Epithelial cell of alveolus of lung (primary cell): Measurements from ENCODE around the gene IL17RB. TPM values are rescaled to one million over a fixed set of nuclear protein-coding genes. Genes with fewer than 3 reads are reported as not detected.

ENCODE experiments used
- total RNA-seq: library from RNA; depleted of rRNA; stranded (reverse); fragments of >200 nt; gene quantifications from 2 replicates; pipeline ENCODE4 v1.2.1, GENCODE V29; 2015

Gene IL17RB, protein sequence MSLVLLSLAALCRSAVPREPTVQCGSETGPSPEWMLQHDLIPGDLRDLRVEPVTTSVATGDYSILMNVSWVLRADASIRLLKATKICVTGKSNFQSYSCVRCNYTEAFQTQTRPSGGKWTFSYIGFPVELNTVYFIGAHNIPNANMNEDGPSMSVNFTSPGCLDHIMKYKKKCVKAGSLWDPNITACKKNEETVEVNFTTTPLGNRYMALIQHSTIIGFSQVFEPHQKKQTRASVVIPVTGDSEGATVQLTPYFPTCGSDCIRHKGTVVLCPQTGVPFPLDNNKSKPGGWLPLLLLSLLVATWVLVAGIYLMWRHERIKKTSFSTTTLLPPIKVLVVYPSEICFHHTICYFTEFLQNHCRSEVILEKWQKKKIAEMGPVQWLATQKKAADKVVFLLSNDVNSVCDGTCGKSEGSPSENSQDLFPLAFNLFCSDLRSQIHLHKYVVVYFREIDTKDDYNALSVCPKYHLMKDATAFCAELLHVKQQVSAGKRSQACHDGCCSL
- 0.16 TPM in 1 of 2 replicates, not detected in the other for total RNA-seq

DNA sequence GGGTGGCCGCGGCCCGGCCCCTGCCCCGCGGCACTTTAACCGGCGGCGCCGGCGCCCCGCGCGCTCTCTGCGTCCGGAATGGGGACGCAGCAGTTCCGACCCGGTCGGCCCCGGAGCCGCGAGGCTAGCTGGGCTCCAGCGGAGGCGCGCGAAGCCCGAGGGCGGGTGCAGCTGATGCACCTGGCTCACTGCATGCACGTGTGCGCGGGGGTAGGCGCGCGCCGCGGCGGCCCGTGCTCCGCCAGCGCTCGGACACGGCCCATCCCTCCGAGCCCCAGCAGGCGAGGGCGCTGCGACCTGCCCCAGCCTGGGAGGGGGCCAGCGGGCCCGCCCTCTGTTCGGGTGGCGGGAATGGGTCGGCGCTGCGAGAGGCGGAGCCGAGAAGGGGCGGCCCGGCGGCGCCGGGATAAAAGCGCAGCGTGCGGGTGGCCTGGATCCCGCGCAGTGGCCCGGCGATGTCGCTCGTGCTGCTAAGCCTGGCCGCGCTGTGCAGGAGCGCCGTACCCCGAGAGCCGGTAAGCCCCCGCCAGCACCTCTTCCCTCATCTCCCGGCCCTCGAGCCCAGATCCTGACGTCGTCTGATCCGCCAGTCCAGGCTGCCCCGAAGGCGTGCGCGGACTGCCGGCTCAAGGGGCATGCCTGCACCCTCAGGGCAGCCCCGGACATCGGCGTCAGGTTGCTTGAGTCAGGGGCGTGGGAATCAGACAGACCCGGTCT lies at the start of gene IL17RB, which contains the start of gene CHDH:
Gene IL17RB (plus strand): TSS at position 435 of the 717 bp plus-strand sequence. CDS start 21 bp downstream, at position 456.
Gene CHDH (minus strand): TSS at position 286 of the 717 bp plus-strand sequence. CDS start 22,411 bp downstream, outside the sequence.

DNA sequence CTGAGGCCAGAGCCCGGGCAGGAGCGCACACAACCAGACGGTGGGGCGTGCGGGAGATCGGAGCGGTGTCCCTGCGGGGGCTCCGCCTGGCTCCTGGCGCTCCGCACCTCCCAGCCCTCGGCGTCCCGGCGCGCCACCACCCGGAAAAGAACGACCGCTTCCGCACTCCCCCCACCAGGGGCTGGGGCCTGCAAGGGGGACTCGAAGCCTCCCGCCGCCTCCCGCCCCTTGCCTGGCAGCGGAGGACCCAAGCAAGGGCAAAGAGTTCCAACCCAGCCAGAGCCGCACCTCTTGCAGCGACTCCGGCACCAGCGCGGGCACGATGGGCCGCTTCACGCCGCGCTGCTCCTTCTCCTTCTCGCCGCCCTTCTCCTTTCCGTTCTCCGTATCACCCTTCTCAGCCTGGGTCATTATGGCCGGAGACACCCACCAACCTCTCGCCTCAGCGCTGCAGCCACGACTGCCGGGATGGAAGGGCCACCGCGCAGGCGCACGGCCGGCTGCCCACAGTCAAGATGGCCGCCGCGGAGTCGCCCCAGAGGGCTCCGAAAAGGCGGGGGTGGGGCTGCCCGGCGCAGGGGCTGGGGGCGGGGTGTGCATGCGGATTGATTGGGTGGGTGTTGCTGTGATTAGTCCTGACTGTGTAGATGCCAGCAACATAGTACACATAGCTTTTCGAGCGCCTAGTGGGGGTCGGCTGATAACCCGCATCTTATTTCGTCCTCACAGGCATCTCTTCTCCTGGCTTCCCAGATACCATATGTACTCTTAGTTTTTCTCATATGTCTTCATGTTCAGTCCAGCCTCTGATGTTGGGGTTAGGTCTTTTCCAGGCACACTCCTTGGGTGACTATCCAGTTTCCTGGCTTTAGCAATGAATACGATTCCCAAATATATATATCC lies 35.6 kb downstream of the IL17RB start, which contains the start of gene ACTR8:
Gene ACTR8 (minus strand): TSS at position 462 of the 903 bp plus-strand sequence. CDS start 51 bp downstream, at position 411.

DNA sequence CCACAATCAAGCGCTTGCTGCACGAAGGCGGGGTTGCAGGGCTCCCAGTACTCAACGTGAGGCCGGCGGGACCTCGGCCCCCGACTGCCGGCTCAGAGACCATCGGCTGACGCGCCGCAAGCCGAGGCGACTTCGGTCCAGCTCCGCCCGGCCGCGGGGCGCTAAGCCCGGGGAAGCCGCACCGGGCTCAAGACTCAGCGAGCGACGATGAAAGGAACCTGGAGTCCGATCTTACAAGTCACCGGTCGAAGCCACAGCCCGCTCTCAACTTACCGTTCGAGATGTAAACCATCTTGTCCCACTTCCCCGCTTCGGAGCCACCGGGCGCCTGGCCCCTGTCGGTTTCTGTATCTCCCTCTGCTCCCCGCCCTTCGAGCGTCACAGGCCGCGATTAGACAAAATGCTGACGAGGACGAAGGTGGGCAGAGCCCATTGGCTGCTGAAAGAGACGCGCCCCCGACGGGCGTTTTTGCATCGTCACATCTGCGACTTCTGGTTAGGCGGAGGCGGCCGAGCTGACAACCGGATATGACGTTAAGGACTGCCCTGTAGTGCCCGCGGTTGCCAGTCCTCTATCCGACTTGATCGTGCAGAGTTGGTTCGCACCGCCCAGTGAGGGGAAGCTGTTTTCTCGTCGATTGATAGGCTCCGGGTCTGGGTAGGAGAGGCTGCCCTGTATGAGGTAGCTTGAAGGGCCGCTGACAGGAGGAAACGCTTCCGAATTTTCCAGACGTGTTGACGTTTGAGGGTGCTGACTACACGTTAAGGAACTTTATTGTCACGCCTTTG lies 45.3 kb downstream of the IL17RB start, which contains the start of gene SELENOK:
Gene SELENOK (minus strand): TSS at position 363 of the 789 bp plus-strand sequence.

Other genes starting within 250 kb of the IL17RB start
- gene CHDH, start 149 bp upstream of the IL17RB start, total RNA-seq = under 0.01 TPM in 2 replicates
- gene ACTR8, start 35.6 kb downstream of the IL17RB start, total RNA-seq = 24.8 and 31.4 TPM in 2 replicates
- 29.1 and 49.4 TPM in 2 replicates for gene SELENOK, start 45.3 kb downstream of the IL17RB start, total RNA-seq